Dendritic cell treated with granulocyte-macrophage colony-stimulating factor and Interleukin-4, amounts not matched to agents 40 ng/mL and 50 ng/mL, for 4 days (primary cell): ENCODE results near the gene C3orf22.

Experiments used
- H3K27ac Mint-ChIP-seq: one replicate; pipeline ENCODE4 v1.8.0; 2022; ENCODE audit warnings: mild to moderate bottlenecking, mixed read lengths
- H3K27me3 Mint-ChIP-seq: one replicate; pipeline ENCODE4 v1.8.0; 2022; ENCODE audit warnings: mild to moderate bottlenecking, mixed read lengths
- H3K36me3 Mint-ChIP-seq: one replicate; pipeline ENCODE4 v1.8.0; 2022; ENCODE audit warnings: low read depth, mixed read lengths
- H3K4me1 Mint-ChIP-seq: one replicate; pipeline ENCODE4 v1.8.0; 2022; ENCODE audit warnings: low read depth, mixed read lengths
- H3K4me3 Mint-ChIP-seq: one replicate; pipeline ENCODE4 v1.8.0; 2022; ENCODE audit warnings: mild to moderate bottlenecking, moderate library complexity, mixed read lengths
- H3K9me3 Mint-ChIP-seq: one replicate; pipeline ENCODE4 v1.8.0; 2022; ENCODE audit warnings: mixed read lengths
- intact Hi-C: fragments of 100-400 bp; cut with micrococcal nuclease; formaldehyde crosslinking; loops from one replicate; pipeline ENCODE4 v1.15.0; 2022

Gene C3orf22

GRCh38 chr3:126523745-126524428 lies 34.8 kb downstream of the C3orf22 start, which contains the start of gene CHST13:
Gene CHST13 (plus strand): TSS chr3:126524155. CDS start chr3:126524333, 178 bp downstream.
- Mint-ChIP-seq H3K4me3 (peak within 1 kb of the TSS; percentile 84), H3K27me3 (peaks cover 2% of the 10 kb centered on the region), H3K27ac (peak within 1 kb of the TSS; percentile 97)

GRCh38 chr3:126522363-126522788 lies 36.4 kb downstream of the C3orf22 start:
- Mint-ChIP-seq H3K9me3 (no peaks in the 10 kb centered on the region), H3K4me1 (peaks cover 50% of the 10 kb centered on the region), H3K27me3 (peaks cover 3% of the 10 kb centered on the region), H3K27ac (peak overlapping the region; percentile 0), H3K36me3 (peaks cover 27% of the 10 kb centered on the region), H3K4me3 (no peak overlapping the region)
- intact Hi-C loops, result loop anchor here (5.0 to 10.0 kb wide), 4 partner anchors 95 to 1022 kb away; partner anchors contain the start of gene TXNRD3

More at GRCh38 chr3:126523745-126524428, 34.8 kb downstream of the C3orf22 start, which contains the start of gene CHST13:
- Mint-ChIP-seq H3K36me3 (peaks cover 36% of the 10 kb centered on the region), H3K4me1 (peaks cover 59% of the 10 kb centered on the region), H3K9me3 (no peaks in the 10 kb centered on the region)
- intact Hi-C loops, result loop anchor here (5.0 to 10.0 kb wide), 4 partner anchors 93 to 1021 kb away; partner anchors contain the start of gene TXNRD3

- Mint-ChIP-seq H3K4me3 (no peak overlapping the region), H3K9me3 (no peaks in the 10 kb centered on the region), H3K36me3 (peaks cover 21% of the 10 kb centered on the region), H3K27ac (no peak overlapping the region), H3K27me3 (peaks cover 3% of the 10 kb centered on the region), H3K4me1 (peaks cover 47% of the 10 kb centered on the region)
- intact Hi-C loops, result loop anchor here (5.0 to 10.0 kb wide), 4 partner anchors 96 to 1023 kb away; partner anchors contain the start of gene TXNRD3
Observed at GRCh38 chr3:126521122-126521891, 37.4 kb downstream of the C3orf22 start.

GRCh38 chr3:126519506-126520455 lies 39.0 kb downstream of the C3orf22 start:
- Mint-ChIP-seq H3K36me3 (peaks cover 6% of the 10 kb centered on the region), H3K4me1 (peaks cover 32% of the 10 kb centered on the region), H3K9me3 (no peaks in the 10 kb centered on the region), H3K27me3 (peaks cover 3% of the 10 kb centered on the region), H3K27ac (no peak overlapping the region), H3K4me3 (no peak overlapping the region)
- intact Hi-C loops, result loop anchor here (5.0 to 10.0 kb wide), 4 partner anchors 98 to 1025 kb away; partner anchors contain the start of gene TXNRD3

GRCh38 chr3:126518779-126519177 lies 40.0 kb downstream of the C3orf22 start:
- Mint-ChIP-seq H3K4me3 (no peak overlapping the region), H3K9me3 (no peaks in the 10 kb centered on the region), H3K36me3 (no peaks in the 10 kb centered on the region), H3K27me3 (peaks cover 3% of the 10 kb centered on the region), H3K4me1 (peaks cover 29% of the 10 kb centered on the region), H3K27ac (no peak overlapping the region)
- intact Hi-C loops, result no loop called here

GRCh38 chr3:126517986-126518778 lies 40.5 kb downstream of the C3orf22 start:
- H3K36me3 Mint-ChIP-seq, result no peaks in the 10 kb centered on the region
- H3K27ac Mint-ChIP-seq, result no peak overlapping the region
- no peak overlapping the region for H3K4me3 Mint-ChIP-seq
- peaks cover 23% of the 10 kb centered on the region for H3K4me1 Mint-ChIP-seq
- intact Hi-C loops, result no loop called here
- H3K9me3 Mint-ChIP-seq, result no peaks in the 10 kb centered on the region
- H3K27me3 Mint-ChIP-seq, result peaks cover 3% of the 10 kb centered on the region

GRCh38 chr3:126517291-126517951 lies 41.3 kb downstream of the C3orf22 start, which contains the start of gene UROC1:
Gene UROC1 (minus strand): TSS chr3:126517773. CDS start chr3:126517719, 54 bp downstream.
- Mint-ChIP-seq H3K9me3 (no peaks in the 10 kb centered on the region), H3K27ac (peak within 1 kb of the TSS; percentile 39), H3K27me3 (peaks cover 3% of the 10 kb centered on the region), H3K4me1 (peaks cover 18% of the 10 kb centered on the region), H3K36me3 (no peaks in the 10 kb centered on the region), H3K4me3 (no peak within 1 kb of the TSS)
- intact Hi-C loops, result no loop called here

- peaks cover 13% of the 10 kb centered on the region for H3K4me1 Mint-ChIP-seq
- H3K27me3 Mint-ChIP-seq, result peaks cover 3% of the 10 kb centered on the region
- H3K9me3 Mint-ChIP-seq, result no peaks in the 10 kb centered on the region
- no peaks in the 10 kb centered on the region for H3K36me3 Mint-ChIP-seq
- intact Hi-C loops, result no loop called here
- H3K27ac Mint-ChIP-seq, result peak overlapping the region; percentile 39
- no peak overlapping the region for H3K4me3 Mint-ChIP-seq
Observed at GRCh38 chr3:126516936-126517290, 41.8 kb downstream of the C3orf22 start.

GRCh38 chr3:126516152-126516935 lies 42.4 kb downstream of the C3orf22 start:
- no peak overlapping the region for H3K4me3 Mint-ChIP-seq
- H3K36me3 Mint-ChIP-seq, result no peaks in the 10 kb centered on the region
- H3K27ac Mint-ChIP-seq, result peak overlapping the region; percentile 39
- H3K27me3 Mint-ChIP-seq, result peaks cover 3% of the 10 kb centered on the region
- H3K4me1 Mint-ChIP-seq, result peaks cover 11% of the 10 kb centered on the region
- intact Hi-C loops, result no loop called here
- H3K9me3 Mint-ChIP-seq, result no peaks in the 10 kb centered on the region

- peaks cover 11% of the 10 kb centered on the region for H3K4me1 Mint-ChIP-seq
- H3K9me3 Mint-ChIP-seq, result no peaks in the 10 kb centered on the region
- H3K27me3 Mint-ChIP-seq, result peaks cover 3% of the 10 kb centered on the region
- H3K4me3 Mint-ChIP-seq, result no peak overlapping the region
- intact Hi-C loops, result no loop called here
- H3K36me3 Mint-ChIP-seq, result no peaks in the 10 kb centered on the region
- H3K27ac Mint-ChIP-seq, result no peak overlapping the region
Observed at GRCh38 chr3:126515066-126515706, 43.5 kb downstream of the C3orf22 start.

GRCh38 chr3:126514161-126514560 lies 44.6 kb downstream of the C3orf22 start:
- Mint-ChIP-seq H3K9me3 (no peaks in the 10 kb centered on the region), H3K4me1 (peaks cover 11% of the 10 kb centered on the region), H3K27ac (no peak overlapping the region), H3K4me3 (no peak overlapping the region), H3K27me3 (peaks cover 3% of the 10 kb centered on the region), H3K36me3 (no peaks in the 10 kb centered on the region)
- intact Hi-C loops, result no loop called here
